Measurements from ENCODE around the gene RND3. TPM values are rescaled to one million over a fixed set of nuclear protein-coding genes. Genes with fewer than 3 reads are reported as not detected.

RND3 gene
- total and polyA plus RNA-seq, 2 donors: 45.0 to 139 TPM

DNA sequence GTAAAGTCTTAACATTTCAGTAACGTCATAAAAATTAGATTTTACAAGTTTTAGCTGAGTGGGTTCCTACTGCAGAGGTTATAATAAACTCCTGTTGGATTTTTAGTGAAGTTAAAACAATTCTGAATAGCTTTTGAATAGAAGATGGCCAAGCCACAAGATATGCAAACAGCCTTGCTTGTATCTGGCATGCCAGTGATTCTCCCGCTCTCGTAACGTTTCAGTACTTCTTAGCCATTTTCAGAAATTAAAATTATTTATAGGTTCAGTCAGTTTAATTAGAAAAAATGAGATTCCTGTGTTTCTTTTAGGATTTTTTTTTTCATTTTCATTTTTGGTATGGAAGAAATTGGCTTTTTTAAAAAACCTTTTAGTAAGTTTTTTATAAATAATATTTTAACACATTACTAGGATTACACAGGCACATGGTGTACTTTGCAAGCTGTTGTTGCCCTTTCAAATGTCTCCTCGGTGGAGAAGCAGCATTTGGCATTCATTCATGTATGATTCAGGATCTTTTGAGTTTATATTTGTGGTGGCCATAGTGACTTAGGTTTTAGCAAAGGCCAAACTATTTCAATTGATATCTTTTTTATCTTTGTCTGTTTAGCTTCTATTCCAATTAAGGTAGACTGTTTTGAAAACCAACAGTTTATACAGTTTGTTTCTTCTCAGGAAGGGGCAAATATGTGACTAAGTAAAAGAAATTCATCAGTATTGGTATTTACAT, 30.6 kb upstream of the RND3 start:
- no peak for DNase-seq (ENCODE audit: extremely low spot score)
- H3K27ac ChIP-seq (ENCODE audit: low read depth): no peak overlapping the region
- WGBS: 52% methylated on average over 5 of the region's 5 CpGs

DNA sequence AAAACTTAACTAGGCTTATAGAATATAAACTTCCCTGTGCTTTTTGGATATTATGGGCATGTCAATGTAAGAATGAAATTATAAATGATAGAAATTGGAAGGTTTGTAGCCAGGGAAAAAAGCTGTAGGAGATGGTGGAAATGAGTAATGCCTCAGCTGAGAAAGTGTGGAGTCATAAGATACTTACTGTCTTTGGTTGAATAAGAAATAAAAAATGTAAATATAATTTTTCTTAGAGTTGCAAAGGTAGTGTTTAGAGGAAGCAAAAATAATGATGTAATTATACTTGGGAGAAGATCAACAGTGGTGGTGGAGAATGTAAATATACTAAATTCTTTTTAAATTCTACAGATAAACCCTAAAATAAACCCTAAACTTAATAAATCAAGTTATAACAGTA, 26.2 kb upstream of the RND3 start:
- H3K27ac ChIP-seq (ENCODE audit: low read depth): no peak overlapping the region
- H3K4me1 ChIP-seq (ENCODE audit: insufficient read depth): no peaks in the 10 kb centered on the region
- H3K36me3 ChIP-seq (ENCODE audit: insufficient read depth): no peaks in the 10 kb centered on the region

More for the DNA sequence above, 30.6 kb upstream of the RND3 start:
- Histone ChIP-seq H3K36me3 (ENCODE audit: insufficient read depth) (no peaks in the 10 kb centered on the region), H3K4me3 (ENCODE audit: low read depth, low read length) (no peak overlapping the region), H3K4me1 (ENCODE audit: insufficient read depth) (no peaks in the 10 kb centered on the region)

GRCh38 chr2:150508497-150509137, 21.1 kb upstream of the RND3 start:
- DNase-seq (ENCODE audit: extremely low spot score): no peak
- 74% methylated on average over 2 of the region's 2 CpGs for WGBS

More for the DNA sequence above, 26.2 kb upstream of the RND3 start:
- no peak for DNase-seq (ENCODE audit: extremely low spot score)
- H3K4me3 ChIP-seq (ENCODE audit: low read depth, low read length): no peak overlapping the region

GRCh38 chr2:150507071-150507470, 19.6 kb upstream of the RND3 start:
- H3K4me3 ChIP-seq (ENCODE audit: low read depth, low read length): no peak overlapping the region
- DNase-seq (ENCODE audit: extremely low spot score): no peak
- H3K36me3 ChIP-seq (ENCODE audit: insufficient read depth): no peaks in the 10 kb centered on the region
- no peak overlapping the region for H3K27ac ChIP-seq (ENCODE audit: low read depth)
- no peaks in the 10 kb centered on the region for H3K4me1 ChIP-seq (ENCODE audit: insufficient read depth)
- WGBS: 77% methylated on average over 1 of the region's 1 CpG

More at GRCh38 chr2:150508497-150509137, 21.1 kb upstream of the RND3 start:
- Histone ChIP-seq H3K4me3 (ENCODE audit: low read depth, low read length) (no peak overlapping the region), H3K27ac (ENCODE audit: low read depth) (no peak overlapping the region), H3K4me1 (ENCODE audit: insufficient read depth) (no peaks in the 10 kb centered on the region), H3K36me3 (ENCODE audit: insufficient read depth) (no peaks in the 10 kb centered on the region)

- H3K27ac ChIP-seq (ENCODE audit: low read depth): no peak overlapping the region
- DNase-seq (ENCODE audit: extremely low spot score): no peak
- no peaks in the 10 kb centered on the region for H3K4me1 ChIP-seq (ENCODE audit: insufficient read depth)
- no peaks in the 10 kb centered on the region for H3K36me3 ChIP-seq (ENCODE audit: insufficient read depth)
- no peak overlapping the region for H3K4me3 ChIP-seq (ENCODE audit: low read depth, low read length)
These were observed 17.7 kb upstream of the RND3 start for GRCh38 chr2:150505178-150505577.

DNA sequence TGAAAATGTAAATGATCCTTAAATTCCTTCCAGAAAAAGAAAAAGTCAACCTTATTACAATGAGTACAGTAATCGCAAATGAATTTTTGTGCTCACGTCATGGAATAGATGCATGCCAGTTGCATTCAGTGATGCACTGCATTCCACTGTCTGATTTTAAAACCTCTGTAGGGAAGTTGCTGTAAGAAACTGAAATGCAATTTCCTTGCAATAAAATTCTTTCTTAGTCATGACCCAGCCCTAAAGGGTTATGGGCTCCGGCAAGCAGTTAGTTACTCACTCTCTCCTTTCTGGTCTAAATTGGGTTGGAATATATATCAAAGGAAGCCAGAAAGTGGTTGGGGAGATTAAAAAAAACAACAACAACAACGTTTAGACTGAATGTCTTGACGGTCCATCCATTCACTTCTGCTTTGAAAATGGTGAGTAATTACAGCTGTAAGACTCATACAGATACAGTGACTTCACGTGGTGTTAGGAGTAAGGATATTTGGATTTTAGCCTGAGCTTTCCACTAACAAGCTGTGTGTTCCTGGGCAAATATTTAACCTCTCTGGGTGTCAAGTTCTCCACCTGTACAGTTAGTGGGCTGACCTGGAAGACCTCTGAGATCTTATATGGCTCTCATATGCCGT, 8.6 kb upstream of the RND3 start:
- 50% methylated on average over 7 of the region's 7 CpGs for WGBS
- no peaks in the 10 kb centered on the region for H3K4me1 ChIP-seq (ENCODE audit: insufficient read depth)
- no peak overlapping the region for H3K27ac ChIP-seq (ENCODE audit: low read depth)

DNA sequence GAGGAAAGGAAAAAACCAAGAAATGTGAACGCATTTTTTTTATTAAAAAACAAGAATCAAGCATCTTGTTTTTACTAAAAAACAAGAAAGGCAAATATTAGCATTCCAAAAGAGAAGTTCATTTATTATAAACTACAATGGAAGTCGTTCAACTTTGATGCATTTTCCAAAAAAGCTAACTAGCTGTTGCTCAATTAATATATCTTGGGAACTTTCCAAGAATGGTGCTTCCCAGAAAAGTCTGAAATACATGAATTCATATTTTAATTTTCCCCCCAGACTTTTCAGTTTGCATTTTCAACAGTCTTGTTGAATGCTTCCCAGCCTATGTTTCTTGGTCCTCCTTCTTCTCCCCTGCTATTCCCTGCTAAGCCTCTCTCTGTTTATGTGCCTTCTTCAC, 7.5 kb upstream of the RND3 start:
- 82% methylated on average over 2 of the region's 2 CpGs for WGBS
- Histone ChIP-seq H3K36me3 (ENCODE audit: insufficient read depth) (no peaks in the 10 kb centered on the region), H3K27ac (ENCODE audit: low read depth) (no peak overlapping the region), H3K4me3 (ENCODE audit: low read depth, low read length) (no peak overlapping the region), H3K4me1 (ENCODE audit: insufficient read depth) (no peaks in the 10 kb centered on the region)
- no peak for DNase-seq (ENCODE audit: extremely low spot score)

More for the DNA sequence above, 8.6 kb upstream of the RND3 start:
- Histone ChIP-seq H3K4me3 (ENCODE audit: low read depth, low read length) (no peak overlapping the region), H3K36me3 (ENCODE audit: insufficient read depth) (no peaks in the 10 kb centered on the region)
- DNase-seq (ENCODE audit: extremely low spot score): no peak

DNA sequence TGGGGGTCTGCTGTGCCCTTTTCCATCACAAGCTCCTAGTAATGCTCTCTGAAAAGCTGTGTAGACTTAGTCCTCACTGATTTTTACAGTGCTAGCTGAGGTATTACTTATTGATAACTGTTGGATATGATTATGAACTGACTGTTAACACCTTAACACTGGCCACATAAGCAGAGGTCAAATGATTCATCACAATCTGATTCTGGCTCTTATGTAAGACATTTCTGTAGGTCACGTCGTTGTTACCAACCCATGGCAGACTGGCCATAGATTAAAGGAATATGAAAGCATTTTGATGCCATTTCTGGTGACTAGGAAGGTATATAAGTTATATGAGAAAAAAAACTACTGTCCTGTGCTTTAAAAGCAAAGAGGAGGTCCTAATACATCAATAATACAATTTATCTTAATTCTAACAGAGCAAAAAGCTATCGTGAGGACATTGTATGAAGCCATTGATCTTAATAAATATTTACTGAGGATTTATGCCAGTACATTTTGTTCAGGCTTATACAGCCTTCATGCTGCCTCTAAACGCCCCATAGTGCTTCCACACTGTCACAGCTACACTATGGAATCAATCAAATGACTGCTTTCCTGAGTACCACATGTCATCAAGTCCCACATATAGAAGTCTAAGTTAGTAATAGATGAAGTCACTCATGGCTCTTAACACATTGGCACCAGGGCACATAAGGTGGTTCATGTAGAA, 6.9 kb upstream of the RND3 start:
- no peak overlapping the region for H3K4me3 ChIP-seq (ENCODE audit: low read depth, low read length)
- 89% methylated on average over 4 of the region's 4 CpGs for WGBS
- H3K36me3 ChIP-seq (ENCODE audit: insufficient read depth): no peaks in the 10 kb centered on the region
- DNase-seq (ENCODE audit: extremely low spot score): no peak
- H3K27ac ChIP-seq (ENCODE audit: low read depth): no peak overlapping the region
- no peaks in the 10 kb centered on the region for H3K4me1 ChIP-seq (ENCODE audit: insufficient read depth)

DNA sequence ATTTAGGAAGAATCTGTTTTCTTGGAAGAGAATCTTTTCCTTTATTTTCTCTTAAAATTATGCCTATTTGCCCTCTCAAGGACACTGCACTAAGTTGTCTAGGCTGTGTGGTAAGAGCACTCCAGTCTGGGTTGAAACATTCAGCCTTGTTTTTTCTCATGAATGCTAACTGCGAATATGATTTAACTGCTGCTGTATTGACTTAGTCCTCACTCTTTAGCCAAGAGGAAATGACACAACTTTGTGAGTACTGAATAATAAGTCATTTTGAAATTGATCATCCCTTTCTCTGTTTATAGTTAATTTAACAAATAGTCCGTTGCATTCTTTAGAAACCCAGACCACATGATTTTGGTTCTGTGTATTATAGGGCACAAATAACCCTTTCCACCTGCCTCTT, 4.5 kb upstream of the RND3 start:
- 74% methylated on average over 2 of the region's 2 CpGs for WGBS
- H3K27ac ChIP-seq (ENCODE audit: low read depth): no peak overlapping the region
- no peak overlapping the region for H3K4me3 ChIP-seq (ENCODE audit: low read depth, low read length)
- H3K36me3 ChIP-seq (ENCODE audit: insufficient read depth): no peaks in the 10 kb centered on the region
- DNase-seq (ENCODE audit: extremely low spot score): no peak
- no peaks in the 10 kb centered on the region for H3K4me1 ChIP-seq (ENCODE audit: insufficient read depth)

DNA sequence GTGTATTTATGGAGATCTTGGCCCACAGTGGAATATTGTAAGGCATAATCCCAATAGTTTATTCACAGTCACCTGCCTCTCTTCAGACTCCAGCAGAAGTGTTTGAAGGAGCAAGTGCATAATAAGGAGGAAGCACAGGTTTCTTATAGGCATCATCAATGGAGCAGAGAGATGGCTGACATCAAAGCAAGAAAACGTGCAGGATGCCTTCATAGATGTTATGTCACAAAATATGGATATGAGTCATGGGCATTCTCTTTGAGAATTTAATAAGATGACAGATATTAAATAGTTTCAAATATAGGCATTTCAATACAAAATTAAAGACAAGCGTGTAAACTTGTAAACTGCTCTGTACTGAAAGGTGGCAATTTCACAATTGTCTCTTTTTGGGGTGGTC, 4.0 kb upstream of the RND3 start:
- no peaks in the 10 kb centered on the region for H3K4me1 ChIP-seq (ENCODE audit: insufficient read depth)
- 83% methylated on average over 2 of the region's 2 CpGs for WGBS
- no peak overlapping the region for H3K27ac ChIP-seq (ENCODE audit: low read depth)
- H3K4me3 ChIP-seq (ENCODE audit: low read depth, low read length): no peak overlapping the region
- no peaks in the 10 kb centered on the region for H3K36me3 ChIP-seq (ENCODE audit: insufficient read depth)
- no peak for DNase-seq (ENCODE audit: extremely low spot score)

DNA sequence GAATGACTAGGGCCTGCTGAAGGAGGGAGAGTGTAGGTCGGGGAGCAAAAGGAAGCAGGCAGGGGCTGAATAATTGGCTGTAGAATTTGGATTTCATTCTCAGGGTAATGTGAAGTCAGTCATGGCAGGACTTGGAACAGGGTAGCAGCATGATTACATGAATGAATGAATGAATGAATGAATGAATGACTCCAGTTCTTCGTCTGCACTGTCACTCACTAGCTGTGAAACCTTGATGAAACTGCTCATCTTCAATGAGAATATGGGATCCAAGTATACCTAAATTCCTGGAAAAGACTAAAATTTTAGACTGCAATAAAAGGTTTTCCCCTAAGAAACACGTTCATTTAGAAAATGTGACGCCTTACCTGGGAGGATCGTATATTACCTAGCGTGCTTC, 3.0 kb upstream of the RND3 start:
- WGBS: 83% methylated on average over 6 of the region's 6 CpGs

DNA sequence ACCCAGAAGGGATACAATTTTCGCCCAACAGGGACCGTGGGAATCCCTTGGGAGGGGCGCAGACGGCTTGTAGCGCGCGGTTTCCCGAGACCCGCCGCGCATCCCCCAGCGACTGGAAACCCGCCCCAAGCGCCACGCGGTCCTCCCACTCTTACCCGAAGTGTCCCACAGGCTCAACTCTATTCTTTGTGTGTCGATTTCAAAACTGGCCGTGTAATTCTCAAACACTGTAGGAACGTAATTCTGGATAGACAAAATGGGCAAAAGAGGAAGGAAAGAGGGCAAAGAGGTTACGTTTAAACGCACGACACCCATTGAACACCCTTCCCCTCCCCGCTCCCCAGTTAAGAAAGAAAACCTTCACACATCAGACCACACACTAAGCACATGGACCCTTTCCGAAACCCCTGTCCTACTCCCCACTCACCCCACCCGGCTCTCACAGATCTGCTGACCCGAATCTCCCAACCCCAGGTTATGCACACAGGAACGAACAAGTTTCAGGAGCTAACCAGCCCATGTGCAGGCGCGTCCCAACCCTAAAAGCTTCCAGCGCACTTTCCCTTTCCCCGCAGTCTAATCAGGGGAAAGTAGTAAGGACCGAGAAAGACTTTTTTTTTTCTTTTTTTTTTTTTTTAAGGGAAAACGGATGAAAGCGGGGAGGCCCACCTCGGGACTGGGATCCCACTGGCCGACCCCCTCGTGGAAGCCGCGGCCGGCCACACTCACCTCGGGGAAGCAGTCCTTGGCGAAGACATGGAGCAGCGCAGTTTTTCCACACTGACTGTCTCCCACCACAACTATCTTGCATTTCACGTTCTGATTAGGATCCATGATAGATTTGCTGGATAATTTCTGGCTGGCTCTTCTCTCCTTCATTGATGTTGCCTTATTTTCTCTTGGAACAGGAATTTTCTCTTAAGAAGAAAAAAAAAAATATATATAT, 655 bp downstream of the RND3 start:
- no peaks in the 10 kb centered on the region for H3K36me3 ChIP-seq (ENCODE audit: insufficient read depth)
- no peak for DNase-seq (ENCODE audit: extremely low spot score)
- peak overlapping the region; percentile 96 for H3K27ac ChIP-seq (ENCODE audit: low read depth)
- peak overlapping the region; percentile 72 for H3K4me3 ChIP-seq (ENCODE audit: low read depth, low read length)
- under 1% methylated on average over 45 of the region's 45 CpGs for WGBS
- no peaks in the 10 kb centered on the region for H3K4me1 ChIP-seq (ENCODE audit: insufficient read depth)

More for the DNA sequence above, 3.0 kb upstream of the RND3 start:
- Histone ChIP-seq H3K36me3 (ENCODE audit: insufficient read depth) (no peaks in the 10 kb centered on the region), H3K4me1 (ENCODE audit: insufficient read depth) (no peaks in the 10 kb centered on the region), H3K27ac (ENCODE audit: low read depth) (no peak overlapping the region), H3K4me3 (ENCODE audit: low read depth, low read length) (no peak overlapping the region)
- no peak for DNase-seq (ENCODE audit: extremely low spot score)
